Ascending aorta (tissue), 2 donors: ENCODE data around the gene XRCC3. TPM values are rescaled to one million over a fixed set of nuclear protein-coding genes. Genes with fewer than 3 reads are reported as not detected.

Experiments used
- DNase-seq, 2 donors: peaks; one replicate each; pipeline ENCODE4 v3.0.0-alpha.2; 2019; ENCODE audit warnings: low spot score in 2 of 2
- H3K27ac ChIP-seq, 2 donors: fragments of 200-600 bp; sonication (generic); one replicate each; pipeline ENCODE4 v1.5.1; 2016 to 2017; ENCODE audit warnings: mild to moderate bottlenecking in 1 of 2
- H3K27me3 ChIP-seq: fragments of 200-600 bp; sonication (generic); one replicate; pipeline ENCODE4 v1.5.1; 2017
- H3K36me3 ChIP-seq, 2 donors: fragments of 200-600 bp; sonication (generic); one replicate each; pipeline ENCODE4 v1.5.1; 2016
- H3K4me1 ChIP-seq, 2 donors: fragments of 200-600 bp; sonication (generic); one replicate each; pipeline ENCODE4 v1.5.1; 2016 to 2017; ENCODE audit warnings: mild to moderate bottlenecking in 1 of 2
- H3K4me3 ChIP-seq, 2 donors: fragments of 200-600 bp; sonication (generic); one replicate each; pipeline ENCODE4 v1.5.1; 2016 to 2017; ENCODE audit warnings: mild to moderate bottlenecking in 1 of 2
- H3K9me3 ChIP-seq, 2 donors: fragments of 200-600 bp; sonication (generic); one replicate each; pipeline ENCODE4 v1.5.1; 2016
- intact Hi-C: fragments of 100-400 bp; cut with DNase I; formaldehyde crosslinking; loops from one replicate; pipeline ENCODE4 v1.15.1; 2023
- total RNA-seq: library from RNA; depleted of rRNA; stranded (reverse); fragments of >200 nt; gene quantifications from one replicate; pipeline ENCODE4 v1.1.0, GENCODE V29; 2016
- TF ChIP-seq, protein P1 (sequence below), 3 experiments: fragments of 200-600 bp in 2 of 3; fragments of 450-650 bp in 1 of 3; sonication (generic) in 2 of 3; IDR thresholded peaks; one replicate each; pipeline ENCODE4 v1.5.1; 2016 to 2019; ENCODE audit warnings: antibody characterized with exemption in 3 of 3, mild to moderate bottlenecking in 1 of 3, moderate library complexity in 1 of 3

Gene XRCC3
- total RNA-seq, 1 donor from 2014 or later = 9.0 TPM

DNA sequence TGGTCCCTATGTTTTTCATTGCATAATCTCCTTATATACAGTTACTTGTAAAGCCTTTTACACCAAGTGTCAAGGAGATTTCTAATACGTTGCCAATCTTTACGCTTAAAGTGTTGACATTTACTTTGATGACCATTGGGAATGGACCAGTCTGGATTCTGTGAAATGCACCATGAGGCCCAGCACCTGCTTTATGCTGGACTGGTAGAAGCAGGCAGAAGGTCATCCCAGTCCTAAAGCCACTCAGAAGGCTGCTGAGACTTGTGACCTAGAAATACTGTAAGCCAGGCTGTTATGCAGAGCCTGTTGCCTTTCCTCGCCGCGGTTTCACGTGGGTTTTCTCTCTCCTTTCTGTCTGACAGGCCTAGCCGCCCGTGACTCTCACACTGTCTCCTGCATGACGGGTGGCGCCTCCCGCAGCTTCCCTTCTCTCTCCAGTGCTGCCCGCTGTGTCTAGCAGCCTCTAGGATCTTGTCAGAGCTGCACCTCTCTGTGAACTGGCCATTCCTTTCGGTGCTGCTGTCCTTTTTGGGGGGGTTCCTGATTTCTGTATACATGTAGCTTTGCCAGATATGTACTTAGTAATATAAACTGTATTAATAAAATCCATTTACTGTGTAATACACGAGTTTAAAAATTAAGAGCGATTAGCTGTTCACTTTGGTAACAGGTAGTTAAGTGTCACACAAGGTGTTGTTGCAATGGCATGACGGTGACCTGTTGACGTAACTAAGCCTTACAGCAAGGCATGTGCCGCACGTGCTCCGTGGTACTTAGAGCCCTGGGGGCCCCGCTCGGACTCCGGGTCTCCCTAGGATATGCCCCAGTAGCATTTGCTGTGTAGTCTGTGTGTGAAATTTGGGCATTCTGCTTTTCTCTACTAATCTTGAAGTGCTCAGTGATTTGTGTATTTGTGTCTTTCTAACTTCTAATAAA lies 29.7 kb downstream of the XRCC3 start:
- Histone ChIP-seq H3K9me3 (no peaks in the 10 kb centered on the region), H3K27ac (no peak overlapping the region), H3K4me1 (peaks cover 6 to 10% of the 10 kb centered on the region in 2 donors), H3K4me3 (no peak overlapping the region), H3K36me3 (peaks cover 66 to 79% of the 10 kb centered on the region in 2 donors), H3K27me3 (no peaks in the 10 kb centered on the region)
- no peak for DNase-seq
- TF ChIP-seq, protein P1, sequence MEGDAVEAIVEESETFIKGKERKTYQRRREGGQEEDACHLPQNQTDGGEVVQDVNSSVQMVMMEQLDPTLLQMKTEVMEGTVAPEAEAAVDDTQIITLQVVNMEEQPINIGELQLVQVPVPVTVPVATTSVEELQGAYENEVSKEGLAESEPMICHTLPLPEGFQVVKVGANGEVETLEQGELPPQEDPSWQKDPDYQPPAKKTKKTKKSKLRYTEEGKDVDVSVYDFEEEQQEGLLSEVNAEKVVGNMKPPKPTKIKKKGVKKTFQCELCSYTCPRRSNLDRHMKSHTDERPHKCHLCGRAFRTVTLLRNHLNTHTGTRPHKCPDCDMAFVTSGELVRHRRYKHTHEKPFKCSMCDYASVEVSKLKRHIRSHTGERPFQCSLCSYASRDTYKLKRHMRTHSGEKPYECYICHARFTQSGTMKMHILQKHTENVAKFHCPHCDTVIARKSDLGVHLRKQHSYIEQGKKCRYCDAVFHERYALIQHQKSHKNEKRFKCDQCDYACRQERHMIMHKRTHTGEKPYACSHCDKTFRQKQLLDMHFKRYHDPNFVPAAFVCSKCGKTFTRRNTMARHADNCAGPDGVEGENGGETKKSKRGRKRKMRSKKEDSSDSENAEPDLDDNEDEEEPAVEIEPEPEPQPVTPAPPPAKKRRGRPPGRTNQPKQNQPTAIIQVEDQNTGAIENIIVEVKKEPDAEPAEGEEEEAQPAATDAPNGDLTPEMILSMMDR (IDR thresholded peaks at IDR 0.05) = no peak
- intact Hi-C loops = no loop called here

DNA sequence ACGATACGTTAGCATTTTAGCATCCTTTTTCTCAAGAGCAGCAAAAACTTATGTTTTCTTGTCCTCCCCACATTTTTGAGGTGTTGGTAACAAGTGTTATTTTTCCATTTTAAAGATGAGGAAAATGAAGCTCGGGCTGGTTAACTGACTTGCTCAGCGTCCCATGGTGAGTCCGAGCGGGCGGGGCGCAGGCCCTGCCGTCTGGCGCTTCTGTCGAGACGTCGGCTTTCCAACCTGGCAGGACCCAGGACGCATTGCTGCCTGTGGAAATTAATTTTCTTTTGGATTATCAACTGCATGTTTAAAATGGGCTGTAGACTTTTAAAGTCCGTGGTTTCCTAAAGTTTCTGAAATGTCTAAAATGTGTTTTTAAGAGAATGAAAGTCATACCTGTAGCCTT lies 30.4 kb downstream of the XRCC3 start:
- TF ChIP-seq, protein P1 (IDR thresholded peaks at IDR 0.05) = no peak
- H3K9me3 ChIP-seq = no peaks in the 10 kb centered on the region
- peaks cover 6 to 12% of the 10 kb centered on the region in 2 donors for H3K4me1 ChIP-seq
- no peak for DNase-seq
- H3K36me3 ChIP-seq = peaks cover 73 to 86% of the 10 kb centered on the region in 2 donors
- H3K27me3 ChIP-seq = no peaks in the 10 kb centered on the region
- no peak overlapping the region for H3K27ac ChIP-seq
- intact Hi-C loops = no loop called here
- H3K4me3 ChIP-seq = no peak overlapping the region

DNA sequence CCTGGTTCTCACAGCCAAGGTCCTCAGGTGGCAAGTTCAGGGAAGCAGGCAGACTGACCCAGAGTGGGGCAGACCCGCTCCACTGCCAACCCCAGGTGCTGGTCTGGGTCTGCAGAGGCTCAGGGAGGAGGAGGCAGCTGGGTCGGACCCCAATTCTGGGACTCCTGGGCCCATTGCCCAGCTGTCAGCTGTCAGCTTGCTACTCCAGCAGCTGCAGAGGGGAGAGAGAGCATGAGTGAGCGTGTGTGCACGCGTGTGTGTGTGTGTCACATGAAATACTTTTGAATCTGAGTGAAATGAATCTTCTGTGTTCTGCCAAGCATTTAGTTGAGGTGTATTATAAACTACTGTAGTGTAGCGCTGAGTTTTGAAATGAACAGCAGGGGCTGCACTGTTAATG lies 30.8 kb downstream of the XRCC3 start:
- Histone ChIP-seq H3K4me3 (no peak overlapping the region), H3K4me1 (peaks cover 6 to 13% of the 10 kb centered on the region in 2 donors), H3K9me3 (no peaks in the 10 kb centered on the region), H3K27ac (no peak overlapping the region), H3K36me3 (peaks cover 76 to 90% of the 10 kb centered on the region in 2 donors), H3K27me3 (no peaks in the 10 kb centered on the region)
- intact Hi-C loops = no loop called here
- DNase-seq = no peak
- TF ChIP-seq, protein P1 (IDR thresholded peaks at IDR 0.05) = no peak

DNA sequence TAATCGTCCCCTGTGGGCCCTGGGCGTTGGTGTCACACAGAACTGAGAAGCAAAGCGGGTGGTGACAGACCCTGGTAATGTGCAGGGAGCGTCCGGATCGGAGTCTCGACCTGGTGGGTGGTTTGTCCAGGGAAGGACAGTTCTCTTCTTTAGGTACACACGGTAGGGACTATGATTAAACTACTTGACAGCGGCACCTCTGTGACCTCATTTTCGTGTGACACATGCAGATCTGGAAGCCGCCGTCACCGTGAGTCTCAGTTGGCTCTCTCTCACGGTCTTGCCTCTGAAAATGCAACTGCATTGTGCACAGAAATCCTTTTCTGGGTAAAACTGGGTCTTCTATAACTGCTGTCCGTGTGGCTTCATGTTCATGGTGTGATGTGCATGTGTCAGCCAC lies 32.1 kb downstream of the XRCC3 start:
- no peak for DNase-seq
- TF ChIP-seq, protein P1 (IDR thresholded peaks at IDR 0.05) = no peak
- Histone ChIP-seq H3K36me3 (peaks cover 84 to 94% of the 10 kb centered on the region in 2 donors), H3K27me3 (no peaks in the 10 kb centered on the region), H3K4me3 (no peak overlapping the region), H3K4me1 (peaks cover 0 to 10% of the 10 kb centered on the region in 2 donors), H3K9me3 (no peaks in the 10 kb centered on the region), H3K27ac (no peak overlapping the region)
- intact Hi-C loops = no loop called here

DNA sequence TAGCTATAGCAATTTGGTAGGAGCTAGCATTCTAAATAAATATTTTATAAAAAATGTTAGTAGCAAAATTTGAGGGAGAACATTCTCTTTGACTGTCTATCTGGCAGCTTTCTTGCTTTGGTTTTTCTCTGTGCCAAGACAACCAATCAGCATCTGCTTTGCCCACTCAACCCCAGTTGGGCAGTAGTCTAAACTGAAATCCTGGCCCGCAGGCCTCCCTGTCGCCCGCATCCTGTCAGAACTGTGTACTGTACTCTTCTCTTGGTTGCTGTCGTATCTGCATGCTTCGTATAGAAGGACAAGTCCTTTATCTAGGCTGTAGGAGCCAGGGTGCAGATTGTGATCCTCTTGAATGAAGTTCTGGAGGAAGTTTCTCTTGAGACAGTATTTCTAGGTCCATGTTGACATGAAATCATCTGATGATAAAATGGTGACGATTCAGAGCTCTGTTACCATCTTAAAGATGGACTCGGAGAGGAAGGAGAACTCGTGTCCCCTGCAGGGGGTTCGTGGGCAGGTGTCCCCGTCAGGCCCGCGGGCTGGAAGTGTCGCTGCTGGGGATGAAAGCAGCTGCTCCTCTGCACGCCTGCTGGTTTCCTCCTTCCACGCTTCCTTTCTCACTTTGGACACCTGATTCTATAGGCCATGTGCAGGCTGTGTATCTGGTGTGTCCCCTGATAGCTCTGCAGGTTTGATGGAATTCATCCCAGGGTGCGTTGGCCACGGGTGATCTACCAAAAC lies 34.6 kb downstream of the XRCC3 start:
- no peaks in the 10 kb centered on the region for H3K27me3 ChIP-seq
- DNase-seq = no peak
- H3K4me3 ChIP-seq = no peak overlapping the region
- H3K36me3 ChIP-seq = peaks cover 90 to 99% of the 10 kb centered on the region in 2 donors
- H3K9me3 ChIP-seq = no peaks in the 10 kb centered on the region
- H3K4me1 ChIP-seq = peaks cover 0 to 2% of the 10 kb centered on the region in 2 donors
- TF ChIP-seq, protein P1 (IDR thresholded peaks at IDR 0.05) = no peak
- intact Hi-C loops = no loop called here
- no peak overlapping the region for H3K27ac ChIP-seq
